SW480 (cell line): ENCODE data around the gene APOC3.

Experiments used
- DNase-seq: peaks from one replicate; pipeline ENCODE4 v3.0.0-alpha.2; 2016; ENCODE audit warnings: low spot score

The APOC3 gene

DNA sequence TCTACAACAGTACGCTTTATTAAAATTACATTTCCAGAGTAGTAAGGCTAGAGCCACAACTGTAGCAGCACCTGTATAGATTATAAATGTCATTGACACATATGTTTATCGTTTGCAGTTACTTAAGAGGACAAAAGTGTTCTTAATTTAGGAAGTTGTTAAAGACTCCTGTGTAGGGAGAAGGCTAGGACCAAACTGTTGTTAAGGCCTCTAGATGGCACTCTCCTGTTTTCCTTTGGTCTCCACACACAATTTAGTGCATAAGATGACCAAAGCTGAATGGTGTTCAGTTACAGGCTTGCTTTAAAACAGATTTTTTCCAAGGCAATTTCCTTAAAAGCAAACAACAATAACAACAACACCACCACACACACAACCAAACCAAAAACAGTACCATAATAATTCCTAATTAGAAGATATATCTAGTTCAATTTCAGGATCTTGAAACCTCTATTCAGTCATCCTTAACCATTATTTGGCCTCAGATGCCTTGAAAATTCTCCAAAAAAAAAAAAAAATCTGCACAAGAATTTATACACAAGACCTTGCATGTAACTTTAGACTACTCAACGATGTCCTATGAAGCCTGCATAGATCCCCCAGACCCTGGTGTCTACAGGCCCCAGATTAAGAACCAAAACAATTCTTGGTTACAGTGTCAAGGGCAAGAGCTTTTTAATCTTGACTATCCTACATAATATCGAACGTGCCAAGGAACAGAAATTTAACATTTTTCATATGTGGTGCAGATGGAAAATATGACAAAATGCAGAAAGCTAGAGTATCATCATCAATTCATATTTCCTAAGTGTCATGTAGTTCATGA, 50.3 kb downstream of the APOC3 start:
- DNase-seq, result peak; percentile 65

DNA sequence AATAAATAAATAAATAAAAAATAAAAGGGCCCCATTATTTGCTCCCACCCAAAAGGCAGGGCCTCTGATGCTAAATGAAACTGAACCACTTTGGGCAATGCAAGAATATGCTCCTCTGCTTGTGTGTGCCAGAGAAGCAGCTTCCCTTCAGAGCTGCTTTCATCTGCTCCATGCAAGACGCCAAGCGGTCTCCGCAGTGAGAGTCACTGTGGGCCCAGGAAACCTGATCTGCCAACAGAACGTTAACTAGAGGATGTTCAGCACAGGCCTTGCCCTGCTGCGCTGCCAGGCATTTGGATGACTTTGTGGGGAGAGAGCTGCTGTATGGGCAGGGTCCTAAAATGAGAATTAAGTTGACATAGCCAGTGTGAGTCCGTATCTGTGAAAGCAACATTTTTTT, 51.4 kb downstream of the APOC3 start:
- no peak for DNase-seq

DNA sequence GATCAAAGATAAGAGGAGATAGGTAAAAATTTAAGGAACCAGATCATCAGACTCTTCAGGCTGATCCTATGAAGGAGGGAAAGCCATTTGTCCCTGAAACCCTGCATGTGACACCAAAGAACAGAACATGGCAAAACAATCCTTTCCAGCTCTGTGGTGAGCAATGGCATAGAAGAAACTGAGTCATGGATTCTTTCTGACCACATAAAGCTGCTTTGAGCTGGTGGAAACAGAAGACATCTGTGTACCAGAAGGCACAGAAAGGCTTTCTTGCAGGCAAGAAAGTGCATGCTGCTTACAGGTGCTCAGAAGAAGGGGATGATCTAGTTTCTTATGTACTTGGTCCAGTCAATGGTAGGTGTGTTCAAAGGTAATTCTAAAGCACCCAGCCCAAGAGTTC, 52.7 kb downstream of the APOC3 start:
- peak; percentile 9 for DNase-seq
